ENCODE results near the gene SAP25. TPM values are rescaled to one million over a fixed set of nuclear protein-coding genes. Genes with fewer than 3 reads are reported as not detected.

The SAP25 gene
- total and polyA plus RNA-seq, 4 donors: 1.9 to 9.8 (median 3.4) TPM; not detected in 1

DNA sequence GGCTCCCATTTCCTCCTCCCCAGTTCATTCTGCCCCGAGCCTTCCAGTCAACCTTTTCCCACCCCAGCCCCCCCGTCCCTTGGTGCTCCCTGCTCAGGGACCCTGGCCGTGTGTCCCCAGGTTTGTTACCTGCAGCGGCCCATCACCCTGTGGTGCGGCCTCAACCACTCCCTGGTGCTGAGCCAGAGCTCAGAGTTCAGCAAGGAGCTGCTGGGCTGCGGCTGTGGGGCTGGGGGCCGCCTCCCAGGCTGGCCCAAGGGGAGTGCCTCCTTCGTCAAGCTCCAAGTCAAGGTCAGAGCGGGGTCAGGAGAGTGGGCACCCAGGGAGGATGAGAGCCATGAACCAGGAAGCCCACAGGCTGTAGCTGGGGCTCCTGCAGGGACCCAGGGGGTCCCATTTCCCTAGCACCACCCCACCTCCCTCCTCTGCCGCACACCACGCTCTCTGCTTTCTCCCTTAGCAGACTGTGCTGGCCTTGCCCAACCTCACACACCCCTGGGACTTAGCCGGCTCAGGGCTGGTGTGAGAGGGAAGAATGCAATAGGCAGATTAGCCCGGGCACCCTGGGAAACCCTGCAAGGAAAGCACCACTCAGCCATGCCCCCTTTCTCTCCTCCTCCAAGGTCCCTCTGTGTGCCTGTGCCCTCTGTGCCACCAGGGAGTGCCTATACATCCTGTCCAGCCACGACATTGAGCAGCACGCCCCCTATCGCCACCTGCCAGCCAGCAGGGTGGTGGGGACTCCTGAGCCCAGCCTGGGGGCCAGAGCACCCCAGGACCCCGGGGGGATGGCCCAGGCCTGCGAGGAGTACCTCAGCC is 26.4 kb upstream of the SAP25 start:
- H3K36me3 ChIP-seq (ENCODE audit: control insufficient read depth, insufficient read depth, low read length): peaks cover 4% of the 10 kb centered on the region
- no peak overlapping the region for H3K4me3 ChIP-seq (ENCODE audit: low read depth, low read length)
- H3K4me1 ChIP-seq (ENCODE audit: control insufficient read depth, insufficient read depth, low read length): peaks cover 29% of the 10 kb centered on the region
- peaks cover 6% of the 10 kb centered on the region for H3K27me3 ChIP-seq (ENCODE audit: control insufficient read depth, insufficient read depth, low read length)
- no peaks in the 10 kb centered on the region for H3K9me3 ChIP-seq (ENCODE audit: control insufficient read depth, insufficient read depth, low read length)
- no peak overlapping the region for H3K27ac ChIP-seq (ENCODE audit: low read depth, low read length)
- no peak for DNase-seq (ENCODE audit: low read depth in 4 of 6, low spot score in 6 of 6)
- WGBS (ENCODE audit: insufficient coverage): 75% methylated on average over 15 of the region's 18 CpGs

DNA sequence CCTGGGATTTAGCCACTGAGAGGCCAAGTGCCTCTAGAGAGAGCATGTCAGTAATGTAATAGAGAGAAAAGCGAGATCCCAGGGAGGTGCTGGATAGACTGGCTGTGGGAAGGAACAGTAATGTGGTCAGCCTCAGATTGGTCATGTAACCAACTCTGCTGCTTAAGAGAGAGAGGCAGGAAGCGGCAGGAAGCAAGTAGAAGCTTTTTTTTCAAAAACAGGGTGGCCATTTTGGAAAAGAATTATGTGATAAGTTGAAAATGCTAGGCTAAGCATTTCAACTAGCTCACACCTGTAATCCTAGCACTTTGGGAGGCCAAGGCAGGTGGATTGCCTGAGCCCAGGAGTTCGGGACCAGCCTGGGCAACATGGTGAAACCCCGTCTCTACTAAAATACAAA is 24.7 kb upstream of the SAP25 start:
- Histone ChIP-seq H3K4me1 (ENCODE audit: control insufficient read depth, insufficient read depth, low read length) (peaks cover 14% of the 10 kb centered on the region), H3K9me3 (ENCODE audit: control insufficient read depth, insufficient read depth, low read length) (no peaks in the 10 kb centered on the region), H3K27ac (ENCODE audit: low read depth, low read length) (no peak overlapping the region), H3K4me3 (ENCODE audit: low read depth, low read length) (no peak overlapping the region), H3K27me3 (ENCODE audit: control insufficient read depth, insufficient read depth, low read length) (no peaks in the 10 kb centered on the region), H3K36me3 (ENCODE audit: control insufficient read depth, insufficient read depth, low read length) (peaks cover 4% of the 10 kb centered on the region)
- 94% methylated on average over 1 of the region's 4 CpGs for WGBS (ENCODE audit: insufficient coverage)
- no peak for DNase-seq (ENCODE audit: low read depth in 4 of 6, low spot score in 6 of 6)

DNA sequence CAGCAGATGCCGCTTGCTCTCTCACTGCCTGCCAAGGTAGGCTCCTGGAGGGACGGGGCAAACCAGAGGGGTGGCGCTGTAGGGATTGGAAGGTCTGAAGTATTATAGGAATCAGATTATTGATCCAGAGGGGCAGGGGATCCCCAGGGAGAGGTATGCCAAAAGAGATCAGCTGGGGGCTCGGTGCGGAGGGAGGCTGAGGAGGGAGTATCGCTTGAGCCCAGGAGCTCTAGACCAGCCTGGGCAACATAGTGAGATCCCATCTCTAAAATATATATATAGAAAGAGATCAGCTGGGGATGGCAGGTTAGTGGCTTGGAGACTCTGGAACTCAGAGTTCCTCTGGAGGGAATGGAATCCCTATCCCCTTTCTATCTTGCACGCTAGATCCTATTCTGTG is 21.5 kb upstream of the SAP25 start:
- Histone ChIP-seq H3K27ac (ENCODE audit: low read depth, low read length) (no peak overlapping the region), H3K4me3 (ENCODE audit: low read depth, low read length) (no peak overlapping the region), H3K27me3 (ENCODE audit: control insufficient read depth, insufficient read depth, low read length) (no peaks in the 10 kb centered on the region), H3K36me3 (ENCODE audit: control insufficient read depth, insufficient read depth, low read length) (no peaks in the 10 kb centered on the region), H3K9me3 (ENCODE audit: control insufficient read depth, insufficient read depth, low read length) (no peaks in the 10 kb centered on the region), H3K4me1 (ENCODE audit: control insufficient read depth, insufficient read depth, low read length) (peaks cover under 1% of the 10 kb centered on the region)
- DNase-seq (ENCODE audit: low read depth in 4 of 6, low spot score in 6 of 6): no peak
- 95% methylated on average over 4 of the region's 7 CpGs for WGBS (ENCODE audit: insufficient coverage)

DNA sequence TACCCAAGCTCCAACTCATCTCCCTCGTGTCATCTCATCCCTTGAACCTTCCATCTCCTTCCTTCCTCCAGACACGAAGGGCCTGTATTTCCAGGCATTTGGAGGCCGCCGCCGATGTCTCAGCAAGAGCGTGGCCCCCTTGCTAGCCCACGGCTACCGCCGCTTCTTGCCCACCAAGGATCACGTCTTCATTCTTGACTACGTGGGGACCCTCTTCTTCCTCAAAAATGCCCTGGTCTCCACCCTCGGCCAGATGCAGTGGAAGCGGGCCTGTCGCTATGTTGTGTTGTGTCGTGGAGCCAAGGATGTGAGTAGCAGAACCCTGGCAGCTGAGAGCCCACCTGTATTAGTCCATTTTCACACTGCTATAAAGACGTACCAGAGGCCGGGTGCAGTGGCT is 17.9 kb upstream of the SAP25 start:
- no peak overlapping the region for H3K27ac ChIP-seq (ENCODE audit: low read depth, low read length)
- H3K36me3 ChIP-seq (ENCODE audit: control insufficient read depth, insufficient read depth, low read length): no peaks in the 10 kb centered on the region
- no peaks in the 10 kb centered on the region for H3K9me3 ChIP-seq (ENCODE audit: control insufficient read depth, insufficient read depth, low read length)
- no peak for DNase-seq (ENCODE audit: low read depth in 4 of 6, low spot score in 6 of 6)
- WGBS (ENCODE audit: insufficient coverage): 93% methylated on average over 16 of the region's 17 CpGs
- H3K27me3 ChIP-seq (ENCODE audit: control insufficient read depth, insufficient read depth, low read length): no peaks in the 10 kb centered on the region
- peaks cover 15% of the 10 kb centered on the region for H3K4me1 ChIP-seq (ENCODE audit: control insufficient read depth, insufficient read depth, low read length)
- no peak overlapping the region for H3K4me3 ChIP-seq (ENCODE audit: low read depth, low read length)

DNA sequence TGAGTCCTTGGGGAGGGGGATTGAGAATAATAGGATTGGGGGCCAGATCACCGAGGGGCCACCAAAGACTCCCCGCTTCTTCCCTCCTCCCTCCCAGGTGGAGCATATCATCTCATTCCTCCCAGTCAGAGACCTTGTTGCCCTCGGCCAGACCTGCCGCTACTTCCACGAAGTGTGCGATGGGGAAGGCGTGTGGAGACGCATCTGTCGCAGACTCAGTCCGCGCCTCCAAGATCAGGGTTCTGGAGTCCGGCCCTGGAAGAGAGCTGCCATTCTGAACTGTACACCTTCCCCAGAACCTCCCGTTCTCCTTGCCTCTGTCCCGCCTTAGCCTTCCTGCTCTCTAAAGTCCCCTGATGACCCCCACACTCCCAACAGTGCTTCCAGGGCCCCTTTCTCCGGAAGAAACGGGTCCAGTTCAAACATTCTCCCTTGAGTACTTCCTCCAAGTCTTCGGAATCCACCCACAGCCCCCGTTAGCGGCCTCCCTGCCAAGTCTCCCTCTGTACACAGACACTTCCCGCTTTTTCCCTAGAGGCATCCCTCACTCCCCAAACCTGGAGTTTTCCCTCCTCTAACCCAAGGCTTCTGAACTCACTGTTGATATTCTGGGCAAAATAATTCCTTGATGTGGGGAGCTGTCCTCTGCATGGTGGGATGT is 16.5 kb upstream of the SAP25 start:
- Histone ChIP-seq H3K36me3 (ENCODE audit: control insufficient read depth, insufficient read depth, low read length) (no peaks in the 10 kb centered on the region), H3K4me1 (ENCODE audit: control insufficient read depth, insufficient read depth, low read length) (peaks cover 19% of the 10 kb centered on the region), H3K27ac (ENCODE audit: low read depth, low read length) (peak overlapping the region; percentile 71), H3K4me3 (ENCODE audit: low read depth, low read length) (peak overlapping the region; percentile 37), H3K27me3 (ENCODE audit: control insufficient read depth, insufficient read depth, low read length) (no peaks in the 10 kb centered on the region), H3K9me3 (ENCODE audit: control insufficient read depth, insufficient read depth, low read length) (no peaks in the 10 kb centered on the region)
- 53% methylated on average over 17 of the region's 20 CpGs for WGBS (ENCODE audit: insufficient coverage)
- no peak for DNase-seq (ENCODE audit: low read depth in 4 of 6, low spot score in 6 of 6)

DNA sequence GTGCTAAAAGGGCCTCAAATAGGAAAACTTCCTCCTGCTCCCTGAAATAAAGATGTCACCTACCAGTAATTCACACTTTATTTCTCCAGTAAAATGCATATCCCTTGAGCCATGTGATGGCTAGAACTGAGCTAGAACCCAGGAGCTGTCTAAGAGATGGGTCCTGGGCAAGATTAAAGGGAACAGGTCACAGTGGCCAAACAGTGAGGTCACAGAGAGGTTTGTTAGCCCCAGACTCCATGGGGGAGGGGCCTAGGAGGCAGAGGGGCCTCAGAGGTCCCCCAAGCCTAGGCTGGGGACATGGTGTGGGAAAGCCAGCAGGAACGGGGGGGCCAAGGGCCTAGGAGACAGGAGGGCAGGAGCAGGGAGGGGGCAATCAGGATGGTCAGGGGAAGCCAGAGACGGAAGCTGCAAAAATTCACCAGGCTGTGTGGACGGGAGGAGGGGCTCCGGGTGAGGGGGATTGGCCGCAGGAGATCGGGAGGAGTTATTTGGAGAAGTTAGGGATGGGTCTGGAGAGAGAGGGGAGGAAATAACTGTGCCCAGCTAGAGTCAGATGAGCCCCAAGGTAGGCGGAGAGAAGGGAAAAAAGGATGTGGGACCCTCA is 15.7 kb upstream of the SAP25 start:
- peak overlapping the region; percentile 37 for H3K4me3 ChIP-seq (ENCODE audit: low read depth, low read length)
- H3K4me1 ChIP-seq (ENCODE audit: control insufficient read depth, insufficient read depth, low read length): peaks cover 27% of the 10 kb centered on the region
- no peaks in the 10 kb centered on the region for H3K27me3 ChIP-seq (ENCODE audit: control insufficient read depth, insufficient read depth, low read length)
- DNase-seq (ENCODE audit: low read depth in 4 of 6, low spot score in 6 of 6): no peak
- H3K27ac ChIP-seq (ENCODE audit: low read depth, low read length): peak overlapping the region; percentile 71
- H3K9me3 ChIP-seq (ENCODE audit: control insufficient read depth, insufficient read depth, low read length): no peaks in the 10 kb centered on the region
- WGBS (ENCODE audit: insufficient coverage): 31% methylated on average over 7 of the region's 7 CpGs
- H3K36me3 ChIP-seq (ENCODE audit: control insufficient read depth, insufficient read depth, low read length): no peaks in the 10 kb centered on the region

DNA sequence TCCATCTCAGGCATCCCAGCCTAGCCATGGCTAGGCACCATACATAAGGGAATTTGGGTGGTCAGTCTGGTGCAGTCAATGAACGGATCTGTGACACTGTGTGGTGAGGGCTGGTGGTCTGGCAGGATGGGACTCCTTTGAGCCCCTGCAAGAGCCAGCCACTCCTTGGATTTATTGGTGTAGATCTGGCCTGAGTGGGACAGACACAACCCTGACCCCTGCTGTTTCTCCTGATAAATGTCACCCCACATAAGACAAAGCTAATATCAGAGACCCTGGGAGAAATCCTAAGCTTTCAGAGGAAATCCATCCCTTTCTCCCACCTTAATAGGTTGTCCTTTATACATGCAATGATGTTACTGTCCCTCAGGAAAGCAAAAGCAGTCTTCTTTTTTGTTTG is 14.7 kb upstream of the SAP25 start:
- WGBS (ENCODE audit: insufficient coverage): 60% methylated on average over 1 of the region's 1 CpG
- no peaks in the 10 kb centered on the region for H3K27me3 ChIP-seq (ENCODE audit: control insufficient read depth, insufficient read depth, low read length)
- no peaks in the 10 kb centered on the region for H3K9me3 ChIP-seq (ENCODE audit: control insufficient read depth, insufficient read depth, low read length)
- peaks cover 7% of the 10 kb centered on the region for H3K36me3 ChIP-seq (ENCODE audit: control insufficient read depth, insufficient read depth, low read length)
- no peak overlapping the region for H3K4me3 ChIP-seq (ENCODE audit: low read depth, low read length)
- no peak overlapping the region for H3K27ac ChIP-seq (ENCODE audit: low read depth, low read length)
- H3K4me1 ChIP-seq (ENCODE audit: control insufficient read depth, insufficient read depth, low read length): peaks cover 37% of the 10 kb centered on the region
- DNase-seq (ENCODE audit: low read depth in 4 of 6, low spot score in 6 of 6): peak in 1 of 6 donors; percentile 28

DNA sequence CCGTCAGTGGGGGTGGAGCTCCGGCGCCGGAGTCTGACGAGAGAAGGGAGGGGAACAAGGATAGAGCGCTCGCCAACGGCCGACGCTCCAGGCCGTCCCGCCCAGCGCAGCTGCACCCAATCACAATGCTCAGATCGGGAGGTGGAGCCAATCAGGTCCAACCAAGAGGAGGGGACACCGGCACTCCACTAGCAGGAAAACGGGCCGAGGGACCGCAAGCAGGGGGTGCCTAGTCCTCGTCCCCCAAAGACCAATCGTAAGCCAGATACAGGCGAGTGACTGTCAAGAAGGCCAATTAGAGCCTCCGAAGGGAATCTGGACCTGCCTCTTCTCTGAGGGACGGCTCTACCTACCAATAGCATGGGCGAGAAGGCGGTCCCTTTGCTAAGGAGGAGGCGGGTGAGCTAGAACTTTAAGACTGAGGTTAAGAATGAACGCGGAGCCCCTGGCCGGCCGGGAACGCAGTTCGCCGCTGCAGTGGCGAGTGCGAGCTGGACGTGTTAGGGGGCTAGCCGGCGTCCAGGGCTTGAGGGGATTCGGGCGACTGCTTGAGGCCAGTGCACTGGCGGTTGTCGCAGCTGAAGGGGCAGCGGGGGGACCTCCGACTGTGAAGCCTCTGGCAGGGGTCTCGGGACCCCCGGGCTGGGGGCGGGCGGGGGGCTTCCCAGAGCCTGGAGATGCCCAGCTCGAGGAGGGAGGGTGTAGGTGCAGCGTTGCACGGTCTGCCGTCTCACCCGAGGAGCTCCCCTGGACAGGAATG is 12.7 kb upstream of the SAP25 start, which contains the start of gene FBXO24:
Gene FBXO24 (plus strand): TSS at position 63 of the 760 bp plus-strand sequence. CDS start 298 bp downstream, at position 361.
- Histone ChIP-seq H3K4me1 (ENCODE audit: control insufficient read depth, insufficient read depth, low read length) (peaks cover 50% of the 10 kb centered on the region), H3K9me3 (ENCODE audit: control insufficient read depth, insufficient read depth, low read length) (no peaks in the 10 kb centered on the region), H3K36me3 (ENCODE audit: control insufficient read depth, insufficient read depth, low read length) (peaks cover 27% of the 10 kb centered on the region), H3K27ac (ENCODE audit: low read depth, low read length) (peak within 1 kb of the TSS; percentile 88), H3K27me3 (ENCODE audit: control insufficient read depth, insufficient read depth, low read length) (no peaks in the 10 kb centered on the region), H3K4me3 (ENCODE audit: low read depth, low read length) (peak within 1 kb of the TSS; percentile 96)
- 0% methylated on average over 52 of the region's 53 CpGs for WGBS (ENCODE audit: insufficient coverage)
- peak; percentile 99 to 100 (median 100) for DNase-seq (ENCODE audit: low read depth in 4 of 6, low spot score in 6 of 6)
